MM.1S (cell line): ENCODE results near the gene IRS2.

Source experiments
- DNase-seq: peaks from one replicate; pipeline ENCODE4 v3.0.0-alpha.2; 2015
- H2AFZ ChIP-seq: fragments of 300-600 bp; sonication (generic); 2 replicates; pipeline ENCODE4 v1.6.0; 2016; ENCODE audit warnings: antibody characterized with exemption, low read length
- H3F3A ChIP-seq: fragments of 300-600 bp; sonication (generic); 2 replicates; pipeline ENCODE4 v1.6.1; 2016; ENCODE audit warnings: mild to moderate bottlenecking, antibody characterized with exemption, low read length, moderate library complexity, mixed read lengths; ENCODE audit not compliant: insufficient read depth
- H3K27ac ChIP-seq: fragments of 300-600 bp; sonication (generic); 2 replicates; pipeline ENCODE4 v1.5.1; 2016; ENCODE audit warnings: mild to moderate bottlenecking, low read length
- H3K27me3 ChIP-seq: fragments of 300-600 bp; sonication (generic); replicated peaks from 2 replicates; pipeline ENCODE4 v1.6.0; 2016; ENCODE audit warnings: low read length; ENCODE audit not compliant: insufficient read depth
- H3K36me3 ChIP-seq: fragments of 300-600 bp; sonication (generic); replicated peaks from 2 replicates; pipeline ENCODE4 v1.6.1; 2016; ENCODE audit warnings: mild to moderate bottlenecking, low read length, mixed read lengths; ENCODE audit not compliant: insufficient read depth
- H3K4me1 ChIP-seq: fragments of 300-600 bp; sonication (generic); 2 replicates; pipeline ENCODE4 v1.6.1; 2016; ENCODE audit warnings: low read length, mixed read lengths
- H3K4me2 ChIP-seq: fragments of 300-600 bp; sonication (generic); 2 replicates; pipeline ENCODE4 v1.6.0; 2016; ENCODE audit warnings: low read depth, low read length
- H3K4me3 ChIP-seq: fragments of 300-600 bp; sonication (generic); 2 replicates; pipeline ENCODE4 v1.5.1; 2016; ENCODE audit warnings: low read length, mixed read lengths
- H3K79me2 ChIP-seq: fragments of 300-600 bp; sonication (generic); 2 replicates; pipeline ENCODE4 v1.6.1; 2016; ENCODE audit warnings: mixed run types, low read length, mixed read lengths
- H3K9ac ChIP-seq: fragments of 300-600 bp; sonication (generic); 2 replicates; pipeline ENCODE4 v1.6.1; 2016; ENCODE audit warnings: low read length, mixed read lengths
- H3K9me2 ChIP-seq: fragments of 300-600 bp; sonication (generic); replicated peaks from 2 replicates; pipeline ENCODE4 v1.6.1; 2016; ENCODE audit warnings: mild to moderate bottlenecking, low read length, mixed read lengths; ENCODE audit not compliant: insufficient read depth
- H3K9me3 ChIP-seq: fragments of 300-600 bp; sonication (generic); replicated peaks from 2 replicates; pipeline ENCODE4 v1.6.1; 2016; ENCODE audit warnings: mild to moderate bottlenecking, low read length, mixed read lengths; ENCODE audit not compliant: insufficient read depth
- H4K20me1 ChIP-seq: fragments of 300-600 bp; sonication (generic); 2 replicates; pipeline ENCODE4 v1.6.1; 2016; ENCODE audit warnings: mild to moderate bottlenecking, low read length, moderate library complexity, mixed read lengths; ENCODE audit not compliant: insufficient read depth
- CTCF ChIP-seq: fragments of 300-600 bp; sonication (generic); IDR thresholded peaks from 2 replicates; pipeline ENCODE4 v1.5.1; 2016; ENCODE audit warnings: antibody characterized with exemption, low read length, mixed read lengths
- EZH2 ChIP-seq: fragments of 300-600 bp; sonication (generic); optimal IDR thresholded peaks from 2 replicates; pipeline ENCODE3; 2017; ENCODE audit warnings: low read depth, mild to moderate bottlenecking, antibody characterized with exemption, low read length, mixed read lengths
- EZH2phosphoT487 ChIP-seq: fragments of 300-600 bp; sonication (generic); IDR thresholded peaks from 2 replicates; pipeline ENCODE4 v1.6.1; 2018; ENCODE audit warnings: antibody characterized with exemption, low read length

Gene IRS2

GRCh38 chr13:109768176-109768575 is 18.2 kb downstream of the IRS2 start:
- no peaks in the 10 kb centered on the region for H3K9me2 ChIP-seq
- H4K20me1 ChIP-seq: no peaks in the 10 kb centered on the region
- no peak overlapping the region for H2AFZ ChIP-seq
- H3K4me3 ChIP-seq: no peak overlapping the region
- H3K4me2 ChIP-seq: no peak overlapping the region
- H3F3A ChIP-seq: no peaks in the 10 kb centered on the region
- H3K27ac ChIP-seq: no peak overlapping the region
- DNase-seq: no peak
- no peaks in the 10 kb centered on the region for H3K4me1 ChIP-seq
- TF ChIP-seq CTCF: no peak
- no peak for TF ChIP-seq EZH2phosphoT487
- TF ChIP-seq EZH2: no peak
- no peak overlapping the region for H3K9ac ChIP-seq
- no peaks in the 10 kb centered on the region for H3K9me3 ChIP-seq
- no peaks in the 10 kb centered on the region for H3K27me3 ChIP-seq
- H3K79me2 ChIP-seq: peaks cover 80% of the 10 kb centered on the region
- H3K36me3 ChIP-seq: no peaks in the 10 kb centered on the region

- H4K20me1 ChIP-seq: no peaks in the 10 kb centered on the region
- H3K9ac ChIP-seq: no peak overlapping the region
- H3F3A ChIP-seq: no peaks in the 10 kb centered on the region
- peaks cover 84% of the 10 kb centered on the region for H3K79me2 ChIP-seq
- H3K9me2 ChIP-seq: no peaks in the 10 kb centered on the region
- H3K9me3 ChIP-seq: no peaks in the 10 kb centered on the region
- H3K4me3 ChIP-seq: no peak overlapping the region
- H3K4me2 ChIP-seq: no peak overlapping the region
- no peak for DNase-seq
- no peaks in the 10 kb centered on the region for H3K27me3 ChIP-seq
- no peaks in the 10 kb centered on the region for H3K36me3 ChIP-seq
- no peak overlapping the region for H3K27ac ChIP-seq
- H3K4me1 ChIP-seq: no peaks in the 10 kb centered on the region
- TF ChIP-seq CTCF (no peak), EZH2 (no peak), EZH2phosphoT487 (no peak)
- no peak overlapping the region for H2AFZ ChIP-seq
These were observed 19.4 kb downstream of the IRS2 start for GRCh38 chr13:109767023-109767422.

- peaks cover 85% of the 10 kb centered on the region for H3K79me2 ChIP-seq
- no peaks in the 10 kb centered on the region for H4K20me1 ChIP-seq
These were observed 21.7 kb downstream of the IRS2 start for GRCh38 chr13:109764470-109765291.

More at GRCh38 chr13:109764470-109765291, 21.7 kb downstream of the IRS2 start:
- H3K4me1 ChIP-seq: no peaks in the 10 kb centered on the region
- H3K4me3 ChIP-seq: no peak overlapping the region
- H3F3A ChIP-seq: no peaks in the 10 kb centered on the region
- no peaks in the 10 kb centered on the region for H3K36me3 ChIP-seq
- TF ChIP-seq EZH2 (no peak), CTCF (no peak), EZH2phosphoT487 (no peak)
- H2AFZ ChIP-seq: no peak overlapping the region
- H3K4me2 ChIP-seq: no peak overlapping the region
- H3K9me2 ChIP-seq: no peaks in the 10 kb centered on the region
- no peak overlapping the region for H3K27ac ChIP-seq
- no peak for DNase-seq
- H3K27me3 ChIP-seq: no peaks in the 10 kb centered on the region
- no peak overlapping the region for H3K9ac ChIP-seq
- H3K9me3 ChIP-seq: no peaks in the 10 kb centered on the region
